Glutamatergic neuron (in vitro differentiated cells): Measurements from ENCODE around the gene SPECC1. TPM values are rescaled to one million over a fixed set of nuclear protein-coding genes. Genes with fewer than 3 reads are reported as not detected.

Source experiments
- DNase-seq: peaks from one replicate; pipeline ENCODE4 v3.0.0; 2022
- H3K27ac Mint-ChIP-seq: one replicate; pipeline ENCODE4 v1.8.0; 2020; ENCODE audit warnings: mild to moderate bottlenecking, mixed read lengths, inconsistent platforms; ENCODE audit not compliant: unreplicated experiment
- H3K27me3 Mint-ChIP-seq: one replicate; pipeline ENCODE4 v1.8.0; 2020; ENCODE audit warnings: mild to moderate bottlenecking, moderate library complexity, mixed read lengths, inconsistent platforms; ENCODE audit not compliant: unreplicated experiment
- H3K36me3 Mint-ChIP-seq: one replicate; pipeline ENCODE4 v1.8.0; 2020; ENCODE audit warnings: mild to moderate bottlenecking, mixed read lengths, inconsistent platforms; ENCODE audit not compliant: unreplicated experiment
- H3K4me1 Mint-ChIP-seq: one replicate; pipeline ENCODE4 v1.8.0; 2020; ENCODE audit warnings: mild to moderate bottlenecking, low read depth, mixed read lengths, inconsistent platforms; ENCODE audit not compliant: unreplicated experiment
- H3K4me3 Mint-ChIP-seq: one replicate; pipeline ENCODE4 v1.8.0; 2020; ENCODE audit warnings: mild to moderate bottlenecking, mixed read lengths, inconsistent platforms; ENCODE audit not compliant: unreplicated experiment
- H3K9me3 Mint-ChIP-seq: one replicate; pipeline ENCODE4 v1.8.0; 2020; ENCODE audit warnings: mild to moderate bottlenecking, moderate library complexity, mixed read lengths, inconsistent platforms; ENCODE audit not compliant: unreplicated experiment
- total RNA-seq: library from RNA; stranded (reverse); fragmentation: NEBNext Ultra II Directional; extraction: Animal tissue kit (Norgen Biotek cat#: 25700); gene quantifications from one replicate; pipeline ENCODE4 v1.2.1, GENCODE V29; 2021; ENCODE audit not compliant: unreplicated experiment
- TF ChIP-seq, protein P1 (sequence below): fragments of 200-600 bp; sonication (generic); IDR thresholded peaks from one replicate; pipeline ENCODE4 v1.5.0; 2021; ENCODE audit not compliant: partially characterized antibody, unreplicated experiment

Gene SPECC1
- total RNA-seq, 1 donor from 2014 or later: 60.6 TPM

DNA sequence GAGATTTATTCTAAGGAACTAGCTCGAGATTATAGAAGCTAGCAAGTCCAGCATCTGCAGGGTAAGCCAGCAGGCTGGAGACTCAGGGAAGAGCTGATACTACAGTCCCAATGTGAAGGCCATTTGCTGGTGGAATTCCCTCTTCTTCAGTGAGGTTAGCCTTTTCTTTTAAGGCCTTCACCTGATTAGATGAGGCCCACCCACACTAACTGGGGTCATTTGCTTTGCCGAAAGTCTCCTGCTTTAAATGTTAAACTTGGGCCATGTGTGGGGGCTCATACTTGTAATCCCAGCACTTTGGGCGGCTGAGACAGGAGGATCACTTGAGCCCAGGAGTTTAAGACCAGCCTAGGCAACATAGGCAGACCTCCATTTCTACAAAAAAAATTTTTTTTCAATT is 289.9 kb downstream of the SPECC1 start:
- Mint-ChIP-seq H3K9me3 (no peaks in the 10 kb centered on the region), H3K36me3 (peaks cover 6% of the 10 kb centered on the region), H3K4me3 (no peak overlapping the region), H3K27ac (no peak overlapping the region), H3K4me1 (no peaks in the 10 kb centered on the region), H3K27me3 (peaks cover 2% of the 10 kb centered on the region)
- no peak for DNase-seq
- TF ChIP-seq, protein P1, sequence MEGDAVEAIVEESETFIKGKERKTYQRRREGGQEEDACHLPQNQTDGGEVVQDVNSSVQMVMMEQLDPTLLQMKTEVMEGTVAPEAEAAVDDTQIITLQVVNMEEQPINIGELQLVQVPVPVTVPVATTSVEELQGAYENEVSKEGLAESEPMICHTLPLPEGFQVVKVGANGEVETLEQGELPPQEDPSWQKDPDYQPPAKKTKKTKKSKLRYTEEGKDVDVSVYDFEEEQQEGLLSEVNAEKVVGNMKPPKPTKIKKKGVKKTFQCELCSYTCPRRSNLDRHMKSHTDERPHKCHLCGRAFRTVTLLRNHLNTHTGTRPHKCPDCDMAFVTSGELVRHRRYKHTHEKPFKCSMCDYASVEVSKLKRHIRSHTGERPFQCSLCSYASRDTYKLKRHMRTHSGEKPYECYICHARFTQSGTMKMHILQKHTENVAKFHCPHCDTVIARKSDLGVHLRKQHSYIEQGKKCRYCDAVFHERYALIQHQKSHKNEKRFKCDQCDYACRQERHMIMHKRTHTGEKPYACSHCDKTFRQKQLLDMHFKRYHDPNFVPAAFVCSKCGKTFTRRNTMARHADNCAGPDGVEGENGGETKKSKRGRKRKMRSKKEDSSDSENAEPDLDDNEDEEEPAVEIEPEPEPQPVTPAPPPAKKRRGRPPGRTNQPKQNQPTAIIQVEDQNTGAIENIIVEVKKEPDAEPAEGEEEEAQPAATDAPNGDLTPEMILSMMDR: no peak

DNA sequence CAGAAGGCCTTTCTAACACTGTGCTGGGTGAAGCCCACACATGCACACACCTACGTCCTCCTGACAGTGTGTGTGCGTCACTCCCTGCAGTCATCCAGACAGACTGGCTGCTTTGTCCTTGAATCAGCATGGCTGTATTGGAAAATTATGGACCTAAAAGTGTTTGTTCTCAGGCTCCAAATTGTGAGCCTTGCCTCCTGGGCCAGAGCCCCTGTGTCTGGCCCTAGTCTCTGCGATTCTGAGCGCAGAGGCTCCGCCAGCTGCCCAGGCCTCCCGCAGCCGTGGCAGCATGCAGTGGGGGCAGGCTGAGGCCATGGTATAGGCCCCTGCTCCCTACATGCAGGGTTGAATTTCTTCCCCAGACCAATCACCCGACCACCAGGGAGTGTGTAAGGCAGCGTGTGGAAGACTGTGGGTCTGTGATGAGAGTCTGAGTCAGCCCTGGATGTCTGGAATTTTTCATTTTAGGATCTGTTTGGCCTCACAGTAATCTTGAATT is 291.3 kb downstream of the SPECC1 start:
- Mint-ChIP-seq H3K4me3 (no peak overlapping the region), H3K9me3 (no peaks in the 10 kb centered on the region), H3K27me3 (peaks cover 2% of the 10 kb centered on the region), H3K4me1 (no peaks in the 10 kb centered on the region), H3K36me3 (peaks cover 15% of the 10 kb centered on the region), H3K27ac (no peak overlapping the region)
- TF ChIP-seq, protein P1: no peak
- no peak for DNase-seq

DNA sequence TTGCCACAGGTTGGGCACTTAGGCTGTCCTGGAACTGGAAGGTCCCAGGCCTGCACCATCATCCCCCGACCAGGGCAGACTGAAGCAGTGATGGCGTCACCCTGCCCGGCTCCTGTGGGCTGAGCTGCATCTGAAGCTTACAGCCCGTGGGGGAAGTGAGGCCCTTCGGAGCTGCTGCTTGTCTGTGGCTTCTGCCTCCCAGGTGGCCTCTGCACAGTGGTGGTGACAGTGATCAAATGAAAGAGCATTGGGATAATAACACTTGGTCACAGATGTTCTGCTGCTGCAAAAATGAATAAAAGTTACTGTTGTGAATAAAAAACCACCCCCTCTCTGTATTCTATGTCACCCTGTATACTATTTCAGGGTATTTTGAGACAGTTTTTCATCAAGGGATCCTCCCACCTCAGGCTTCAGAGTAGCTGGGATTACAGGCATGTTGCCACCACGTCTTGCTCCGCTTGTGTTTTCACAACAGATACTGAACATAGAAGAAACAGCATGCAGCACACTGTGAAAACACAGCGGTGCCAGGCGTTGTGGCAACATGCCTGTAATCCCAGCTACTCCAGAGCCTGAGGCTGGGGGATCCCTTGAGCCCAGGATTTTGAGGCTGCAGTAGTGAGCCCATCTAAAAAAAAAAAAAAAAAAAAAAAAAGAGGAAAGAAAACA is 293.2 kb downstream of the SPECC1 start:
- Mint-ChIP-seq H3K27ac (no peak overlapping the region), H3K27me3 (no peaks in the 10 kb centered on the region), H3K9me3 (no peaks in the 10 kb centered on the region), H3K36me3 (peaks cover 27% of the 10 kb centered on the region), H3K4me1 (no peaks in the 10 kb centered on the region), H3K4me3 (no peak overlapping the region)
- no peak for DNase-seq
- TF ChIP-seq, protein P1: no peak

GRCh38 chr17:20304961-20305360 is 295.8 kb downstream of the SPECC1 start:
- Mint-ChIP-seq H3K4me3 (no peak overlapping the region), H3K4me1 (no peaks in the 10 kb centered on the region), H3K27ac (no peak overlapping the region), H3K27me3 (no peaks in the 10 kb centered on the region), H3K9me3 (peaks cover 2% of the 10 kb centered on the region), H3K36me3 (peaks cover 32% of the 10 kb centered on the region)
- TF ChIP-seq, protein P1: no peak
- DNase-seq: no peak

GRCh38 chr17:20306924-20307323 is 297.8 kb downstream of the SPECC1 start:
- H3K4me3 Mint-ChIP-seq: no peak overlapping the region
- H3K36me3 Mint-ChIP-seq: peaks cover 32% of the 10 kb centered on the region

More at GRCh38 chr17:20306924-20307323, 297.8 kb downstream of the SPECC1 start:
- H3K27ac Mint-ChIP-seq: no peak overlapping the region
- TF ChIP-seq, protein P1: no peak
- H3K4me1 Mint-ChIP-seq: no peaks in the 10 kb centered on the region
- peaks cover 2% of the 10 kb centered on the region for H3K27me3 Mint-ChIP-seq
- H3K9me3 Mint-ChIP-seq: peaks cover 2% of the 10 kb centered on the region
- DNase-seq: no peak
